K562 (cell line): Measurements from ENCODE around the gene RNASEH2A. TPM values are rescaled to one million over a fixed set of nuclear protein-coding genes. Genes with fewer than 3 reads are reported as not detected.

Experiments
- BHLHE40 ChIP-seq: IDR thresholded peaks from 2 replicates; pipeline ENCODE4 v1.6.1; 2011; ENCODE audit warnings: low read length, improper control_type of control experiment
- CSDE1 ChIP-seq, 2 experiments: fragments of 450-650 bp; IDR thresholded peaks; 2 replicates each; pipeline ENCODE4 v1.6.1; 2016; ENCODE audit warnings: mild to moderate bottlenecking in 1 of 2
- EP400 ChIP-seq: fragments of 450-650 bp; IDR thresholded peaks from 2 replicates; pipeline ENCODE4 v1.6.1; 2017; ENCODE audit warnings: antibody characterized with exemption, mild to moderate bottlenecking, moderate library complexity
- ESRRA ChIP-seq: fragments of 450-650 bp; IDR thresholded peaks from 2 replicates; pipeline ENCODE4 v1.6.1; 2014; ENCODE audit warnings: low read depth, mild to moderate bottlenecking, moderate library complexity, borderline replicate concordance
- FOS ChIP-seq: IDR thresholded peaks from 3 replicates; pipeline ENCODE4 v1.6.1; 2011; ENCODE audit not compliant: insufficient read length; ENCODE audit errors: extremely low read depth
- FOXK2 ChIP-seq, 2 experiments: fragments of 450-650 bp; IDR thresholded peaks in 1 of 2; conservative IDR thresholded peaks in 1 of 2; 2 replicates each; pipeline ENCODE4 v1.6.1; 2016; ENCODE audit warnings: low read depth in 2 of 2, mild to moderate bottlenecking in 1 of 2
- HDAC6 ChIP-seq: IDR thresholded peaks from 2 replicates; pipeline ENCODE4 v1.6.1; 2012; ENCODE audit warnings: low read depth, mild to moderate bottlenecking, control low read depth, inconsistent platforms, low read length, moderate library complexity
- HNRNPK ChIP-seq: fragments of 200-400 bp; formaldehyde crosslinking; IDR thresholded peaks from one replicate; pipeline ENCODE4 v1.6.1; 2018; ENCODE audit warnings: mild to moderate bottlenecking, low read depth, low read length; ENCODE audit not compliant: poor library complexity, severe bottlenecking
- KDM2B ChIP-seq: fragments of 250-450 bp; sonication (Bioruptor Pico); IDR thresholded peaks from 2 replicates; pipeline ENCODE4 v1.8.0; 2021; ENCODE audit warnings: mild to moderate bottlenecking, moderate library complexity
- LCOR ChIP-seq: sonication (generic); formaldehyde crosslinking; IDR thresholded peaks from 2 replicates; pipeline ENCODE4 v1.8.0; 2022; ENCODE audit warnings: mild to moderate bottlenecking, missing genetic modification reagents
- MAFF ChIP-seq: IDR thresholded peaks from 2 replicates; pipeline ENCODE4 v1.6.1; 2012; ENCODE audit warnings: low read length, improper control_type of control experiment
- NCOA6 ChIP-seq: fragments of 450-650 bp; IDR thresholded peaks from 2 replicates; pipeline ENCODE4 v1.6.1; 2017; ENCODE audit warnings: mild to moderate bottlenecking
- NR2C2 ChIP-seq, 2 experiments: fragments of 200-800 bp in 1 of 2; sonication (Bioruptor generic) in 1 of 2; sonication (generic) in 1 of 2; formaldehyde crosslinking in 1 of 2; IDR thresholded peaks; 2 replicates each; pipeline versions ENCODE4 v1.6.1 to v1.8.0; 2016 to 2022; ENCODE audit warnings: mild to moderate bottlenecking in 1 of 2, missing compliant biosample characterization in 1 of 2, missing genetic modification characterization in 1 of 2, missing genetic modification reagents in 1 of 2
- NRF1 ChIP-seq, 2 experiments: fragments of 450-650 bp; IDR thresholded peaks in 1 of 2; conservative IDR thresholded peaks in 1 of 2; 2 replicates each; pipeline ENCODE4 v1.6.1; 2014; ENCODE audit warnings: mild to moderate bottlenecking in 2 of 2
- TARDBP ChIP-seq: fragments of 450-650 bp; IDR thresholded peaks from 2 replicates; pipeline ENCODE4 v1.6.1; 2016
- TBP ChIP-seq: optimal IDR thresholded peaks from 2 replicates; pipeline ENCODE3; 2011; ENCODE audit warnings: low read depth, low read length, improper control_type of control experiment
- THRAP3 ChIP-seq: fragments of 450-650 bp; IDR thresholded peaks from 2 replicates; pipeline ENCODE4 v1.6.1; 2016; ENCODE audit warnings: mild to moderate bottlenecking, inconsistent platforms, borderline replicate concordance
- ZNF146 ChIP-seq: IDR thresholded peaks from one replicate; pipeline ENCODE4 v1.6.1; 2018; ENCODE audit warnings: missing compliant biosample characterization; ENCODE audit not compliant: unreplicated experiment
- ZNF232 ChIP-seq: sonication (generic); formaldehyde crosslinking; IDR thresholded peaks from 2 replicates; pipeline ENCODE4 v1.8.0; 2022; ENCODE audit warnings: mild to moderate bottlenecking, missing genetic modification reagents
- ZNF41 ChIP-seq: fragments of 250-450 bp; sonication (Bioruptor Pico); conservative IDR thresholded peaks from 2 replicates; pipeline ENCODE4 v1.4.0; 2020; ENCODE audit warnings: mild to moderate bottlenecking
- ZNF696 ChIP-seq: fragments of 250-450 bp; sonication (Bioruptor Pico); conservative IDR thresholded peaks from 2 replicates; pipeline ENCODE4 v1.4.0; 2020; ENCODE audit warnings: mild to moderate bottlenecking, moderate library complexity
- polyA plus RNA-seq, 8 experiments: library from polyadenylated mRNA; depleted of rRNA in 4 of 8; stranded (reverse) in 5 of 8; unstranded in 3 of 8; fragments of >200 nt; fragmentation: Nextera tagmentation in 2 of 8; fragmentation: Illumina TruSeq in 1 of 8; extraction: Ambion mirVana in 2 of 8; extraction: Trizol in 1 of 8; gene quantifications; 2 replicates each; pipeline versions ENCODE4 v1.2.1 to v1.2.3, GENCODE V29; 2011 to 2014; ENCODE audit warnings: inconsistent platforms in 1 of 8, missing spikeins in 1 of 8
- total RNA-seq, 7 experiments: library from RNA; depleted of rRNA in 6 of 7; stranded (reverse); fragments of >200 nt in 6 of 7; fragmentation: Illumina TruSeq in 2 of 7; extraction: Trizol in 2 of 7; gene quantifications; 2 replicates each; pipeline versions ENCODE4 v1.2.1 to v1.2.3, GENCODE V29; 2011 to 2021; ENCODE audit warnings: low replicate concordance in 1 of 7
- TF ChIP-seq, protein P1 (sequence below): sonication (generic); formaldehyde crosslinking; IDR thresholded peaks from 2 replicates; pipeline ENCODE4 v1.9.0; 2022; ENCODE audit warnings: mild to moderate bottlenecking, missing genetic modification reagents
- TF ChIP-seq, protein P2 (sequence below), 3 experiments: fragments of 200-800 bp in 1 of 3; sonication (Bioruptor generic) in 1 of 3; sonication (generic) in 1 of 3; formaldehyde crosslinking in 1 of 3; IDR thresholded peaks; 2 replicates each; pipeline versions ENCODE4 v1.6.1 to v1.8.0; 2016 to 2022; ENCODE audit warnings: mild to moderate bottlenecking in 2 of 3, missing compliant biosample characterization in 2 of 3, missing genetic modification characterization in 2 of 3, missing genetic modification reagents in 1 of 3
- TF ChIP-seq, protein P3 (sequence below): fragments of 450-650 bp; formaldehyde crosslinking; IDR thresholded peaks from 2 replicates; pipeline ENCODE4 v1.4.0; 2020; ENCODE audit warnings: mild to moderate bottlenecking, moderate library complexity
- TF ChIP-seq, protein P4 (sequence below): fragments of 450-650 bp; IDR thresholded peaks from 2 replicates; pipeline ENCODE4 v1.6.1; 2016; ENCODE audit warnings: missing biosample characterization, missing genetic modification characterization

Gene RNASEH2A
- total and polyA plus RNA-seq, 9 of the 15 experiments (the other 6 are each of a cell fraction or from before 2014, with no cell fraction given), result 22.3 to 78.0 (median 61.7) TPM

DNA sequence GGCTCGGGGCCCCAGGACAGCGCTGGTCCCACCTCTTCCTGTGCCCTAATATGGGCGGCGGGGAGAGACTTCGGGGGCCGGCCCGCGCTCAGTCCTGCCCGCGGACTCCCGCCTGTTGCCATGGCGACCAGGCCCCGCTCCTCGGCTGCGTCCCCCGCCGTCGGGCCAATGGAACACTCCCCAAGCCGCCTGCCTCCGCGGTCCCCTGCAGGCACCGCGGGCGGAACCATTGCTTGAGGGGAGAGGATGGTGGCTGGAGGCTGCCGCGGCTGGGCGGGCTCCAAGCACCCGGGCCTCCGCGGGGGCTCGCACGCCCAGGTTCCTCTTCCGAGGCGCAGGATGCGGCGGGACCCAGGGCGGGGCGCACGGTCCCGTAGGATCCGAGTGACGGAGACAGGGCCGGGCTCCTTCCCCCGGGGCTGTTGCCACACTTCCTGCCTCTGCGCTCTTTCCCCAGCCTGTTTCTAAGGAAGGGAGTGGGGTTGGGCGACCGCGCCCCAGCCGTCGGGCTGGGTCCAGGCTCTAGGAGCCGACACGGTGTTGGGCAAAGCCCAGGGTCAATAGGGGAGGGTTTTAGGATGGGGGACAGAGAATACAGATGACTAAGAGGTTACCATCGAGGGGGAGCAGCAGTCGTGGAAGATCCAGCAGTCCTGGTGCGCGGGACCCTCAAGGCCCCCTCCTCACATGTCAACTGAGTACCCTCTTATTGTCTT lies 16.3 kb upstream of the RNASEH2A start (continued):
- TF ChIP-seq, protein P1, sequence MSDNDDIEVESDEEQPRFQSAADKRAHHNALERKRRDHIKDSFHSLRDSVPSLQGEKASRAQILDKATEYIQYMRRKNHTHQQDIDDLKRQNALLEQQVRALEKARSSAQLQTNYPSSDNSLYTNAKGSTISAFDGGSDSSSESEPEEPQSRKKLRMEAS (CRISPR knock-in tag), result peak; percentile 39; the same call in 1 of the 2 replicates
- TF ChIP-seq LCOR, result peak; percentile 58; the same call in 1 of the 2 replicates
- TF ChIP-seq ZNF41 (CRISPR knock-in tag), result no peak
- TF ChIP-seq FOXK2 (conservative IDR thresholded peaks at IDR 0.05 in 1 of 2, IDR thresholded peaks at IDR 0.05 in 1 of 2; ENCODE audit: low read depth in 2 of 2), result peak; percentile 61 to 99
- 0 out of 2 replicates have a peak, but pooled peaks have one; percentile 24 for TF ChIP-seq TARDBP
- no peak for TF ChIP-seq ZNF232 (CRISPR knock-in tag)
- no peak for TF ChIP-seq HNRNPK
- TF ChIP-seq FOS, result no peak
- peak; percentile 42; the same call in 1 of the 2 replicates for TF ChIP-seq EP400
- TF ChIP-seq ZNF696 (CRISPR knock-in tag), result no peak
- peak in 1 of 2 experiments; percentile 95; a peak in 2 of 4 replicates for TF ChIP-seq CSDE1 (IDR thresholded peaks at IDR 0.05)
- TF ChIP-seq NR2C2 (CRISPR knock-in tag; IDR thresholded peaks at IDR 0.05), result no peak; the same call in 1 of the 2 replicates
- peak; percentile 48; the same call in 1 of the 2 replicates for TF ChIP-seq NR2C2 (tag; IDR thresholded peaks at IDR 0.05)
- peak; percentile 66; the same call in 1 of the 2 replicates for TF ChIP-seq ESRRA
- TF ChIP-seq NCOA6, result peak; percentile 91
- no peak for TF ChIP-seq THRAP3
- peak; percentile 78 to 79 for TF ChIP-seq NRF1 (conservative IDR thresholded peaks at IDR 0.05 in 1 of 2, IDR thresholded peaks at IDR 0.05 in 1 of 2)
- peak; percentile 94 for TF ChIP-seq BHLHE40
- TF ChIP-seq MAFF, result no peak; the same call in 1 of the 2 replicates
- peak; percentile 55 for TF ChIP-seq TBP
- no peak for TF ChIP-seq ZNF146 (CRISPR knock-in tag)
- TF ChIP-seq, protein P2, sequence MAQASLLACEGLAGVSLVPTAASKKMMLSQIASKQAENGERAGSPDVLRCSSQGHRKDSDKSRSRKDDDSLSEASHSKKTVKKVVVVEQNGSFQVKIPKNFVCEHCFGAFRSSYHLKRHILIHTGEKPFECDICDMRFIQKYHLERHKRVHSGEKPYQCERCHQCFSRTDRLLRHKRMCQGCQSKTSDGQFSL (CRISPR knock-in tag; IDR thresholded peaks at IDR 0.05), result no peak
- TF ChIP-seq, protein P2 (tag; IDR thresholded peaks at IDR 0.05), result no peak
- TF ChIP-seq HDAC6, result no peak
- TF ChIP-seq, protein P3, sequence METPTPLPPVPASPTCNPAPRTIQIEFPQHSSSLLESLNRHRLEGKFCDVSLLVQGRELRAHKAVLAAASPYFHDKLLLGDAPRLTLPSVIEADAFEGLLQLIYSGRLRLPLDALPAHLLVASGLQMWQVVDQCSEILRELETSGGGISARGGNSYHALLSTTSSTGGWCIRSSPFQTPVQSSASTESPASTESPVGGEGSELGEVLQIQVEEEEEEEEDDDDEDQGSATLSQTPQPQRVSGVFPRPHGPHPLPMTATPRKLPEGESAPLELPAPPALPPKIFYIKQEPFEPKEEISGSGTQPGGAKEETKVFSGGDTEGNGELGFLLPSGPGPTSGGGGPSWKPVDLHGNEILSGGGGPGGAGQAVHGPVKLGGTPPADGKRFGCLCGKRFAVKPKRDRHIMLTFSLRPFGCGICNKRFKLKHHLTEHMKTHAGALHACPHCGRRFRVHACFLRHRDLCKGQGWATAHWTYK (CRISPR knock-in tag), result no peak
- TF ChIP-seq, protein P4, sequence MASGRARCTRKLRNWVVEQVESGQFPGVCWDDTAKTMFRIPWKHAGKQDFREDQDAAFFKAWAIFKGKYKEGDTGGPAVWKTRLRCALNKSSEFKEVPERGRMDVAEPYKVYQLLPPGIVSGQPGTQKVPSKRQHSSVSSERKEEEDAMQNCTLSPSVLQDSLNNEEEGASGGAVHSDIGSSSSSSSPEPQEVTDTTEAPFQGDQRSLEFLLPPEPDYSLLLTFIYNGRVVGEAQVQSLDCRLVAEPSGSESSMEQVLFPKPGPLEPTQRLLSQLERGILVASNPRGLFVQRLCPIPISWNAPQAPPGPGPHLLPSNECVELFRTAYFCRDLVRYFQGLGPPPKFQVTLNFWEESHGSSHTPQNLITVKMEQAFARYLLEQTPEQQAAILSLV, result no peak
- no peak for TF ChIP-seq KDM2B (CRISPR knock-in tag)
